COR-L47 (cell line): ENCODE results near the gene ADISSP.

Experiments used
- DNase-seq: peaks from one replicate; lab custom pipeline; 2025; lab: John Stamatoyannopoulos, UW

Gene ADISSP

DNA sequence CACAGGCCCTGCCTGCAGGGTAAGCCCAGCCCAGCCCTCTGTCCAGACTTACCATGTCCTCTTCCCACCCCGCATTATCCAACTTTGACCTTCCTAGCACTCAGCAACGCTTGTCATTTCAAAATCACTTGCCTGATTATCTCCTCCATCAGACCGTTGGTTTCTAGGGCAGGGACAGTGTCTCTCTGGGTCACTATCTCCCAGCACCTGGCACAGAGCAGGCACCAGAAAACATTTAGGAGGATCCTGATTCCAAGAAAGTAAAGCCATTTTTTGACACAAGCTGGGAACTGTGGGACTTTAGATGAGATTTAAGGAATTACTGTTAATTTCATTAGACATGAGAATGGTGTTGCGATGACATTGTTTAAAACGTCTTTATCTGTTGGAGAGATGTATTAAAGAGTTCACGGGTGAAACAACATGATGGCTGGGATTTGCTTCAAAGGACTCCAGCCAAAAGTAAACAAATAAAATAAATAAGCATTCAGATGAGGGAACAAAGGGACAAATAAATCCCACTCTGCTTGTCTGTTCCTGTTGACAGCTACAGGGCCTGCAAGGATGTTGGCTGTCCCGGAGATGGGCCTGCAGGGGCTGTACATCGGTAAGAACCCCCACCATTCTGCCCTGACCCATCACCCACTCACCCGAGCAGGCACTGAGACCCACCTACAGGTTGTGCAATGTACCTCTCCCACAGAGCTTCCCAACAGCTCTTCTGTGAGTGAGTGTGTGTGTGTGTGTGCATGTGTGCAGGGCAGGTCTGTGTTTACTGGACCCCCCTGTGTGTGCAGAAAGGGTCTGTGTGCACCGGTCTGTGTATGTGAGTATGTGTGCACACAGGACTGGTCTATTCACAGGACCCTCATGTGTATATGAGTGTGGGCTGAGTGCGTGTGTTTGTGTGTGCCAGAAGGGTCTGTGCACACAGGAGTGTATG lies 29.2 kb downstream of the ADISSP start:
- DNase-seq, result no peak

DNA sequence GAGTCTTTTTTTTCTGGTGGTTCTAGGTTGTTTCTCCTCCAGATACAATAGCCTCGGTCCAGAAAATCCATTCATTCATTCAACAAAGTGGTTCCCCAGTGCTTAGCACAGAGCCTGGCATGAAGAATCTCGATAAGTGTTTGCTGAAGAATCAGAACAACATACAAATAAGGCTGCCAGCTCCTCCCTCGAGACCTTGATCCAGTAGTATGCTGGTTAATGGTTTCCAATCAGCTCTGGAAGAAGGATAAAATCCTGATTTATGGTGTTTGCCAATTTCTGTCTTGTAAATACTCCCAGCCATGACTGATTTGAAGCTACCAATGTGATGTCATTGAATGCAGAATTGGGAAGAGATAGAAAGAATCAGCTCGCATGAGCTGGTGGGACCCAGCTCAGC lies 31.8 kb downstream of the ADISSP start:
- no peak for DNase-seq

DNA sequence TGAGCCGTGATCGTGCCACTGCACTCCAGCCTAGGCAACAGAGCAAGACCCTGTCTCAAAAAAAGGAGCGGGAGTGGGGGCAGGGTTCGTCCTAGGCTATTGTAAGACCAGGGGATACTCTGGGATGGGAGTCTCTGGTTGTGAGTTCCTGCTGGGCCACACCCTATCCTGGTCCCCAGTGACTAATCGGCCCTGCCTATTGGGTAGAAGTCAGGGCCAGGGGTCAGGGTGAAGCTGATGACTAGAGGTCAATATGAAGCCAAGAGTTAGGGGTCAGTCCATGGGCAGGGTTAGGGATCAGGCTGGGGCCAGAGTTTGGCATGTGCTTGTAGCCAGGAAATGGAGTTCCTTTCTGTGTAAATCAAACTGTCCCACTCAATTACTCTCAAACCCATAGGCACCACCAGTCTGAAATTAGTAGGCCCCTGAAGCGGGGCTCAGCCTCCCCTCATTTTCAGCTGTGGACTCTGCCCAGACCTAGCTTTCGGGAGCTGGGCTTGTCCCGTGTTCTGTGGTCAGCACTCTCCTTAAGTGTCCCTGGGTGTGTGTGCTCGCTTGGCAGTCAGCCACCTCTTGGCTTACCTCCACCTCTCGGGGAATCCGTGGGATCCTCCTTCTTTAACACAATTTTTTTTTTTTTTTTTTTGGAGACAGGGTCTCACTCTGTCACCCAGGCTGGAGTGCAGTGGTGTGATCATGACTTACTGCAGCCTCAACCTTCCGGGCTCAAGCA lies 33.3 kb downstream of the ADISSP start:
- DNase-seq, result no peak

DNA sequence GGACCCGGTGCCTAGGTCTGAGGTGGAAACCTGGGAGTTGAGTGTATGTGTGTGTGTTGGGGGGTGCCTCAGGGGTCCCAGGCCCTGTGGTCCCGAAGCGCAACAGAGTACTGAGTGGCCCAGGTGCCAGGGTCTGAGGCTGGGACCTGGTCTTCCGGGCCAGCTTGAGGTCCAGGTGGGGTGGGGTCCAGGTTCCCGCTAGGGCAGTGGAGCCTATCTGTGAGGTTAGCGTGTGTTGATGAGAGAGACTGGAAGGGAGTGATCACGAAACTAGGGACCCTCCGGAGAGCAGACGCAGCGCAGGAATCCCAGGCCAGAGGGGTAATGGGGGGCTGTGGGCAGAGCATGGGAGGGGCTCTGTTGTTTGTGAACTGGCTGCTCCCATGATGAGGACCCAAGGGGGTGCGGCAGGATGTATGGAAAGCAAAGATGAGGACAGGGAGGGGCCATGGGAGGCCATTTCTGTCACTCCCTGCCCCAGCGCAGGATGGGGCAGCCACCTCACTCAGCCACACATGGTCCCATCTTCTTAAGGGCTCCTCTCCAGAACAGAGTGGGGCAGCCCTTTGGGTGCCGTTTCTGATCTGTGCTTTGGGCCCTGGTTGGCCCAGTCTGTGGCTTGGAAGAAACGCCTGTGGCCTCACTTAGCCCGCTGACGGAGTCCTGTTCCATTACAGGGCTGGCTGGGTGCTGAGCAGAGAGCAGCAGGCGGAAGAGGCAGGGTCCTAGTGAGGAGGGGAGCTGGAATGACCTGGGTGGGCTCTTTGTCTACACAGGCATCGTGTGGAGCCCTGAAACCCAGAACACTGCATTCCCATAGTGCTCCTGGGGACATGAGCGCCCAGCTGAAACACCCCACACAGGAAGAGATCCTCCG lies 34.2 kb downstream of the ADISSP start:
- no peak for DNase-seq

DNA sequence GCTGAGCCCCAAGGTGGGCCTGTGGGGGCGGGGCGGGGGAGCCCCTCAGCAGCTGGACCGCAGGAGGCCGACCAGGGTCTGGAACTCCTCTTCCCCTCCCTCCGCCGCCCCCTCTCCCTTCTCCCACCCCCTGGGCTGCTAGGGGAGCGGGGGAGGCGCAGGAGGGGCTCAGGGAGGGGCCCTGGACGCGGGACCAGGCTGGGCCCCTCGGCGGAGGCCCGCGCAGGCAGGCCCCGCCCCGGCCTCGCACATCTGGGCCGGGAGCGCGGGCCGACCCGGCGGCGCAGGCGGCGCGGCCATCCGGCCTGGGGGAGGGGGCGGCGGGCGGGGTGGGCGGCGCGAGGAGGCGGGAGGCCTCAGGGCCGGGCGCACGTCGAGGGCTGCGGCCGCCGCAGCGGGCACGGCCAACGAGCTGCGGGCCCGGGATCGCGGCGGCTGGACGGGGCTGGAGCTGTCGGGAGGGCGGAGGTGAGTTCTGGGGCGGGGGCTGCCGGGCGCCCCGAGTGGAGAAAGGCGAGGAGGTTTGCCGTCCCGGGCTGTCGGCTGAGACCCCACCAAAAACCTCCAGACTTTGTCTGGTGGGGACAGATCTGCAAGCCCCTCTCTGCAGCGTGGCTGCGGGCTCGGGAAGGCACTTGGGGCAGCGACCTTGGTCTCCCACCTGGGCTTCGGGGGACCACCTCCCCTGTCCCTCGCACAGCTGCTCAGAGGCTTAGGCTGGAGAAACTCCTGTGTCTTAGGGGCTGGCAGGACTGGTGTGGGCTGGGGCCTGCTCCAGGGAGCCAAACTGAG lies 35.0 kb downstream of the ADISSP start, which contains the start of gene HSPA12B:
Gene HSPA12B (plus strand): TSS at position 359 of the 792 bp plus-strand sequence. CDS start 5,990 bp downstream, outside the sequence.
- DNase-seq, result no peak

DNA sequence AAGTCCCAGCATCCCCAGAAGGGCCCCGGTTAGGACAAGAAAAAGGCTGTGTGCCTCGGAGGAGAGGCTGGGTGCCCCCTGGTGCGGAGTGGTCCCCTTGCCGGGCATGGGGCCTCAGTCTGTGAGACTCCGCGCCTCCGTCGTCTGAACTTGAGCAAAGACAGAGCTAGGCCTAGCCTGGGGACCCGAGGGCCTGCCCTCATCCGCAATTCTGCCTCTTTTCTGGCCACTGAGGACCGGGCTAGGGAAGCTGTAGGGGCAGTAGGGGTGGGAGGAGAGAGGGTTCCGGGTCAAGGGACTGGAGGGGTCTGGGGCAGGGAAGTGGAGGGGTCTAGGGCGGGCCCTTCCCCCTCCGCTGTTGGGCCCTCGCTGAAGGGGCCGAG lies 35.6 kb downstream of the ADISSP start:
- no peak for DNase-seq

DNA sequence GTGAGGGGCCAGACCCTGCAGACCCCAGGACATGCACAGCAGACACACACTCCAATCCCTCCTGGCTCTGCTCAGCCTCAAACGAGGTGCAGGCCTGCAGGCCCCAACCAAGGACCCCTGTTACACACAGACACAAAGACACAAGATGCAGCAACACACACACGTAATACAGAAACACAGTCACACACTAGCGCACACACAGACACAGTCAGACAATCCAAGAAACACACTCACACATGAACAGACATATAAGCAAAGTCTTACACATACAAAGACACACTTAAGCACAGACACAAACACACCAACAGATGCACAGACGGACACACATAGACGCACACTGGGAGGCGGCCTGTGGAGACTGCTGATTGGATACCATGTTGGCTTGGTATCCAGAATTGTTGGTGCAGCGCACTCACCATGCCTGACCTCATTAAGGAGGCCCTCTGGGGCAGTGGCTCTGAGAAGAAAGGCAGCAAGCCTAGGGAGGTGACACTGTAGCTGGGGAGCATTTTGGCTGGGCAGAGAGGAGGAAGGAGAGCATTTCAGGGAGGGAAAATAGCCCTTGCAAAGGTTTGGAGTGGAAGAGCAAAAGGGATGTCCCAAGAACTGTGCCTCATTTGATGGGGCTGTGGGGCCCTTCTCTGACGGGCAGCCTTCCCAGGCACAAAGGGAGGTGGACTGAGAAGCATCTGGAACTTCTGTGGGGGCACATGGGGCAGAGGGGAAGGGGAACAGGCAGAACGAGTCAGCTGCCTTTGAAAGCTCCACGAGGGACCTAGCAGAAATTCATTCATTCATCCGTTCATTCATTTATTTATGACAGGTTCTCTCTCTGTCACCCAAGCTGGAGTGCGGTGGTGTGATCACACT lies 36.5 kb downstream of the ADISSP start:
- no peak for DNase-seq

DNA sequence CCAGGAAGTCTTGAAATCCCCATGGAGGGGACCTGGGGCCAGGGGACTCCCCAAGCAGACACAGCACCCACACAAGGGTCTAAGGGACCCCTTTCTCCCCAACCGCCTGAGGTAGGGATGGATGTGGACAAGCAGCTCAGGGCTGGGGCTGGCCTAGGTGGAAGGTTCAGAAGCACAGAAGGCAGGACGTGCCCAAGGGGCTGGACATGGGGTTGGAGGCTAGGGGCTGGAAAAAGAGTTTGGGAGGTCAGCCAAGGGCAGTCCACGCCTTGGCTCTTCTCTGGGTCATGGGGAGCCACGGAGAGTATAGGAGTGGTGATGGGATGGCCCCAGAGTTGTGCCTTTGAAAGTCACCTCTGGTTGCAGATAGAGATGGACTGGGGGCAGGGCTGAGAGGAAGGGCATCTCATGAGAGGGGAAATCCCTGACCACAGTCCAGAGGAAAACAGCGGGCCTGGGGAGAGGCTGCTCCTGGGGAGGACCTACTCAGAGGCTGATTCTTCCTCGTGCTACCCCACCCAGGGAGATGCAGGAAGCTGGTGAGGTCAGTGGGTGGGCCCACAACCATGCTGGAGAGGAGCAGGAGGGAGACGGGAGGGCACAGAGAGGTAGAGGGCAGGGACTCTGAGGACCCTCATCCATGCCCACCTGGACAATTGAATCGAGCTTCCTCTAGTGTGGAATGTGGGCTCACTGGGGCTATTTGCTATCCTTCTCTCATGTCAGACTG lies 37.6 kb downstream of the ADISSP start:
- no peak for DNase-seq

DNA sequence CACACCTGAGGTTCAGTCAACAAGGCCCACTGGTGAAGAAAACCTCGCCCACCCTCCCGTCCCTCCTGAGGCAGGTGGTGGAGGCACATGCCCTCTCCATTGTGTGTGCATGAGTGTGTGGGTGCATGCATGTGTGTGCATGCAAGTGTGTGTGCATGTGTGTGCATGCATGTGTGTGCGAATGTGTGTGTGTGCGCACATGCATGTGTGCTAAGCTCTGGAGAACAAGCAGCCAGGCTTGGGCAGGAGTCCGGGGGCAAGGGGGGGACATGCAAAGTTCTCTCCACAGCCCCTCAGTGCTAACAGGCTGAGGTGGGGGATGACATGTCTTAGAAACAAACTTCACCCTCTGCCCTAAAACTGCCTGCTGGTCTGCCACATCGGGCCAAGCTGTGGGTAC lies 38.2 kb downstream of the ADISSP start:
- no peak for DNase-seq

DNA sequence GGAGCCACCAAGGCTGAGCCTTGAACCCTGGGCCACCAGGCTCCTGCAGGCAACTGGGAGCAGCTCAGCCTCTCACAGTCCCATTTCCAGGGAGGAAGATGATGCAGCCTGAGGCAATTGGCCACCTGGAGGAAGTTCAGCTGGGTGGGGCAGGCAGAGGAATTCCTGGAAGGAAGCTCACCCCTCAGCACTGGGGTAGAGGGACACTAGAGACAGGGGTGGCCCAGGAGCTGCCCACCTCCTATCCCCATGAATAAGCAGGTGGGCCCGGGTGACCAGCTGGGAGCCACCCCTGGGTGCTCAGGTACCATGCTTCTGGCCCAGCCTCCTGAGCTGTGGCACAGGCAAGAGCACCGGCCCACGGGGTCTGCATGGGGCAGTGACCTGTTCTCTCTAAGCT lies 38.7 kb downstream of the ADISSP start:
- DNase-seq, result no peak

DNA sequence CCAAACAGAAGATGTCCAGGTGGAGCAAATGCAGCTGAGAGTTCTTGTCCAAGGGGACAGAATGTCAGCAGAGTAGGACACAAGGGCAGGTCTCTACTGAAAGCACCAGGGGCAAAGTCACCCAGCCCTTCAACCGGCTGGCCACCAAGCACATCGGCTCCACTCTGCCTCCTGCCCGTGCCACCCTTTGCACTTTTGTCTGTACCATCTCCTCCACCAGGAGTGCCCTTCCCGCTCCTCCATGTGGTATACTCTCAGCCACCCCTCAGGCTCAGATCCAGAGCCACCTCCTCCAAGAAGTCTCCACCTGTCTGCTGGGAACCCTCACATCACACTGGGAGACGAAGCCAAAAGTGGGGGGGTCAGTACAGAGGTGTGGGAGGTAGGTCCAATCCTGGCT lies 39.2 kb downstream of the ADISSP start:
- DNase-seq, result no peak

DNA sequence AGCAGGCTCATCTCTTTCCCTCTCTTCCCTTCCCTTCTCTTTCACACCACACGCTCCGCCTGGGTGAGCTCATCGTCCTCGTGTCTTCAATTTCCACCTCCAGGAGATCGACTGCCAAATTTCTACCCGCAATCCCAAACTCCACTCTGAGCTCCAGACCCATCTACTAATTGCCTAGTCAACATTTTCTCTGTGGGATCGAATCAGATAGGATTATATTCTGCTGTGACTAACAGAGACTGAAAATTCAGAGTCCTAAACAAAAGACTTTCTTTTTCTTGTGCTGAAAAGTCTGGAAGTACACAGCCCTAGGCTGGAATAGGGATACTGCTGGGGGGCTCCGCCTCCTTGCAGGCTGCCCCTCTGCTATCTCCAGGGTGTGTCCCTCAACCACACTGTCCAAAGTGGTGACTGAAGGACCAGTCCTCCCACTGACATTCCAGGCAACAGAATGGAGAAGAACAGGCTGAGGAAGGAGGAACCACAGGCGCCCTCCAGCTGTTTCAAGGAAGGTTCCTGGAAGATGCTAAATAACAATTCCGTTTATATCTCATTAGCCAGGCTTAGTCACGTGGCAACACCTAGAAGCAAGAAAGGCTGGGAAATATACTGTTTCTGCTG lies 40.0 kb downstream of the ADISSP start:
- no peak for DNase-seq

DNA sequence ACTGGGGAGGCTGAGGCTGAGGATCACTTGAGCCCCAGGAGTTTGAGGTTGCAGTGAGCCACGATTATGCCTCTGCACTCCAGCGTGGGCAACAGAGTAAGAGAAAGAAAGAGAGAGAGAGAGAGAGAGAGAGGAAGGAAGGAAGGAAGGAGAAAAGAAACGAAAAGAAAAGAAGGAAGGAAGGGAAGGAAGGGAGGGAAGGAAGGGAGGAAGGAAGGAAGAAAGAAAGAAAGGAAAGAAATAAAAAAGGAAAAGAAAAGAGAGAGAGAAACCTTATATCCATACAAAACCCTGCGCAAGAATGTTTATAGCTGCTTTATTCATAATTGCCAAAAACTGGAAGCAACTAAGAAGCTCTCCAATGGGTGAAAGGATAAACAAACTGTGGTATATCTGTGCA lies 43.2 kb downstream of the ADISSP start:
- DNase-seq, result no peak

DNA sequence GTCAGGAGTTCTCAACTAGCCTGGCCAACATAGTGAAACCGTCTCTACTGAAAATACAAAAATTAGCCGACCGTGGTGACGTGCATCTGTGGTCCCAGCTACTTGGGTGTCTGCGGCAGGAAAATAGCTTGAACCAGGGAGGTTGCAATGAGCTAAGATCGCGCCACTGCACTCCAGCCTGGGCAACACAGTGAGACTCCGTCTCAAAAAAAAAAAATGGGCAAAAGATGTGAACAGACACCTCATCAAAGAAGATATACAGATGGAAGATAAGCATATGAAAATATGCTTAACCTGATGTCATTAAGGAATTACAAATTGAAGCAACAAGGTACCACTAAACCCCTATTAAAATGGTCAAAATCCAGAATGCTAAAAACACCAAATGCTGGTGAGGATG lies 44.3 kb downstream of the ADISSP start:
- DNase-seq, result no peak

DNA sequence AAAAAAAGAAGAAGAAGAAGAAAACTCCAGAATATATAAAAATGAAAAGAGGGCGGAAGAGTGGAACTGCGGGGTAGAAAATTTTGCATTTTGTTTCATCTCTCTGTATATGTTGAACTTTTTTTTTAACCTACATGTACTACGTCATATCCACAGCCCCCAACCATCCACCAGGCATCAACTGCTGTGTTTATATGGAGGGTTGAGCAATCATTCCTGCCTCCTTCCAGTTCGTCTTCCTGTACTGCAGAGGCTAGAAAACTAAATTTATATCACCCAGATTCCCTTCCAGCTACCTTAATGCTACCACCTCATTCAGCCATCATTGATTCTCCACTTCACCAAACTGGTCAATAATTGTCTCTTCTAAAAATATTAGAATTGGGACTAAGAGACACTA lies 45.6 kb downstream of the ADISSP start:
- no peak for DNase-seq

DNA sequence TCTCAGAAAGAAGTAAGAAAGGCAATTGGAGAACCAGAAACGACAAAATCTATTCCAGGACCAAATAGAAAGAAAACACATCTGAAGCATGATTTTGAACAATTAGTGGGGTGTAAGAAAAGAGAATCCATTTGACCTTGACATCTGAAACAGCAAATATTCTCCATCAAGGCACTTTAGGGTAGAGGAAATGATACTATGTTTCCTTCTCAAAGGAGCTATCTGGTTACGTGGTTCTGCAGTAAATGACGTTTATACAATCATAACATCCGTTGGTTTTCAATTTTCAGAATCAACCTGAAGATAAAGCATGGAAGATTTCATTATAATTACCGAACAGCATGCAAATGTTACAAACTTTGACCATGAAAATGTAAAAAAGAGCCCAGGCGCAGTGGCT lies 46.9 kb downstream of the ADISSP start:
- no peak for DNase-seq

DNA sequence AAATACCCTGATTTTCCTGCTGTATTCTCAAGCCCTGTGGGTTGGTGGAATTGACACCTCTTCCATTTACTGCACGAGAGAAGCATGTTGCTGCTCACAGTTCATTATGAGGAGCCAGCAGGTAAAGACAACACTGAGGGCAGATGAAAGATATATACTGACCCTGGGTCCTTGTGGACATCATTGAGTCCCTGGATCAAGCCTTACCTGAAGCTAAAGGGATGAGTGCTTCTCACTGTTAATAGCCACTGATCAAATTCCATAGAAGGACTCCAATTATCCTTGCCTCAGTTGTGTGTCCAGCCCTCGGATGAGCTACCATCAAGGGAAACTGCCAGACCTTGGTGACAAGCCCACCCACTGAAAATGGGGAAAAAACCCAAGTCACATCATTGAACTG lies 47.5 kb downstream of the ADISSP start:
- DNase-seq, result no peak

DNA sequence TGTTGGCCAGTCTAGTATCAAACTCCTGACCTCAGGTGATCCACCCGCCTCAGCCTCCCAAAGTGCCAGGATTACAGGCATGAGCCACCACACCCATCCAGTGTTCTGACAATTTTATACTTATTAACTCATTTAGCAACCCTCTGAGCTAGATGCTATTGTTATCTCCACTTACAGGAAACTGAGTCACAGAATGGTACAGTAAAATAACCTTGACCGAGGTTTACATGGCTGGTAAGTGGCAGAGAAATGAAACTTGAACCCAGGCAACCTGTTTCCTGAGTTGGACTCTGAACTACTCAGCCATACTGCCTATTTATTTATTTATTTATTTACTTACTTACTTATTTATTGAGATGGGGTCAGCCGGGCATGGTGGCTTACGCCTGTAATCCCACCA lies 48.5 kb downstream of the ADISSP start:
- no peak for DNase-seq

DNA sequence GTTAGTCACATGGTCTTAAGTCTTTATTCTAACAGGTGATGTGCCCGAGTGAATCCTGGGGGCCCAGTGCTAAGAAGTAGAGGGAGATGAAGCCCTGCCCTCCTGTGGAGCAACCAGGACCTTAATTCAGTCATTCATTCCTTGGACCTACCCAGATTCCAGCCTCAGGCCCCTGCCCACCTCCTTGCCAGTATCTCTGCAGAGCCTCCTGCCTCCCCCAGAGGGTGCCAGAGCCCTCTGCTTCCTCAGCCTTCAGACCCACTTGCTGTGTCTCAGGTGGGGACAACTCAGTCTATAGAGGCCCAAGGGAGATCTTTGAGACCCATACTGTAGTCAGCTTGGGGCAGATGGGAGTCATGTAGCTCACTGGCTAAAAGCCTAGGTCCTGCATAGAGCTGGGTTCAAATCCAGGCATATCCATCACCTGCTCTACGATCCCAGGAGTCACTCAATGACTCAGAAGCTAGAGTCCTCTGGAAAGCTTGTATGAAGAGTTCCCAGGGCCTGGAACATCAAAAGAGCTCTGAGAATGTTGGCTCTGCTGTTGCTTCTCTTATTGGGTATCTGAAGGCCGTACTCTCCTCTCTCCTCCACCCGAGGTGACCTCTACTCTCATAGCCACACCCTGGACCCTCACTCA lies 51.2 kb downstream of the ADISSP start:
- DNase-seq, result peak; percentile 57
